G401.6 (cell line): ENCODE results near the gene MINDY4B.

Experiments
- FAIRE-seq: peaks from 2 replicates; lab custom pipeline; 2012; peaks lifted over from hg19 to GRCh38; lab: Jason Lieb, UNC

The MINDY4B gene

GRCh38 chr3:150905339-150905738 is at the start of gene MINDY4B:
TSS of gene MINDY4B (minus strand) at chr3:150905439. CDS start at chr3:150905439, 0 bp downstream.
- FAIRE-seq = no peak

GRCh38 chr3:150951923-150952322 is 46.7 kb upstream of the MINDY4B start:
- no peak for FAIRE-seq

GRCh38 chr3:150945226-150946032 is 40.2 kb upstream of the MINDY4B start:
- FAIRE-seq = no peak

- no peak for FAIRE-seq
These were observed 37.0 kb upstream of the MINDY4B start for GRCh38 chr3:150942221-150942620.

GRCh38 chr3:150936693-150937092 is 31.5 kb upstream of the MINDY4B start:
- no peak for FAIRE-seq

GRCh38 chr3:150933473-150933995 is 28.3 kb upstream of the MINDY4B start:
- no peak for FAIRE-seq

GRCh38 chr3:150931745-150932144 is 26.5 kb upstream of the MINDY4B start:
- FAIRE-seq = no peak

- no peak for FAIRE-seq
These were observed 25.6 kb upstream of the MINDY4B start for GRCh38 chr3:150930839-150931238.

- FAIRE-seq = no peak
These were observed 23.0 kb upstream of the MINDY4B start for GRCh38 chr3:150928234-150928633.

- no peak for FAIRE-seq
These were observed 21.1 kb upstream of the MINDY4B start for GRCh38 chr3:150926328-150926727.

GRCh38 chr3:150925751-150926201 is 20.5 kb upstream of the MINDY4B start:
- FAIRE-seq = no peak

GRCh38 chr3:150922611-150923010 is 17.4 kb upstream of the MINDY4B start:
- no peak for FAIRE-seq

GRCh38 chr3:150921209-150921608 is 16.0 kb upstream of the MINDY4B start:
- no peak for FAIRE-seq

GRCh38 chr3:150920236-150920635 is 15.0 kb upstream of the MINDY4B start:
- FAIRE-seq = no peak

- FAIRE-seq = no peak
These were observed 12.7 kb upstream of the MINDY4B start for GRCh38 chr3:150917951-150918350.

- FAIRE-seq = no peak
These were observed 8.1 kb upstream of the MINDY4B start for GRCh38 chr3:150913133-150913922.

- no peak for FAIRE-seq
These were observed 7.3 kb upstream of the MINDY4B start for GRCh38 chr3:150912501-150912900.

- no peak for FAIRE-seq
These were observed 6.5 kb upstream of the MINDY4B start for GRCh38 chr3:150911771-150912170.

GRCh38 chr3:150906461-150906860 is 1.2 kb upstream of the MINDY4B start:
- no peak for FAIRE-seq

GRCh38 chr3:150905746-150906145 is 507 bp upstream of the MINDY4B start:
- FAIRE-seq = no peak

- FAIRE-seq = no peak
These were observed 2.3 kb downstream of the MINDY4B start for GRCh38 chr3:150902988-150903387.

- FAIRE-seq = no peak
These were observed 3.4 kb downstream of the MINDY4B start for GRCh38 chr3:150901793-150902192.

- FAIRE-seq = no peak
These were observed 6.1 kb downstream of the MINDY4B start for GRCh38 chr3:150899141-150899540.
